Measurements from ENCODE around the gene NNT. TPM values are rescaled to one million over a fixed set of nuclear protein-coding genes. Genes with fewer than 3 reads are reported as not detected.

The NNT gene
- total and polyA plus RNA-seq, 9 of the 15 experiments (the other 6 are each of a cell fraction or from before 2014, with no cell fraction given) = 21.9 to 68.6 (median 42.2) TPM

- no peaks in the 10 kb centered on the region for H3K27me3 ChIP-seq (ENCODE audit: control insufficient read depth in 2 of 2, insufficient read depth in 2 of 2, low read length in 2 of 2)
- DNase-seq (ENCODE audit: extremely low read depth in 1 of 4, low spot score in 3 of 4) = no peak
- in situ Hi-C loops (cut with MboI) = no loop called here
- no peak overlapping the region for H3K4me2 ChIP-seq (ENCODE audit: insufficient read depth, low read length)
- 85% methylated on average over 3 of the region's 3 CpGs for WGBS (ENCODE audit: insufficient coverage, low coverage, missing lambda C conversion rate)
- no peaks in the 10 kb centered on the region for H4K20me1 ChIP-seq (replicated peaks; ENCODE audit: control insufficient read depth, insufficient read depth, low read length)
- TF ChIP-seq E2F1 (CRISPR knock-in tag; IDR thresholded peaks at IDR 0.05) (no peak), ZNF699 (CRISPR knock-in tag; IDR thresholded peaks at IDR 0.05; ENCODE audit: insufficient replicate concordance) (no peak), EZH2 (IDR thresholded peaks at IDR 0.05; ENCODE audit: borderline replicate concordance, low read depth, low read length) (no peak), RBM14 (IDR thresholded peaks at IDR 0.05; ENCODE audit: borderline replicate concordance, insufficient read depth, low read depth, low read length) (no peak), FOXK1 (CRISPR knock-in tag; IDR thresholded peaks at IDR 0.05; ENCODE audit: borderline replicate concordance) (no peak)
- no peaks in the 10 kb centered on the region for H3K4me1 ChIP-seq (replicated peaks in 1 of 2; ENCODE audit: control insufficient read depth in 2 of 2, insufficient read depth in 2 of 2, low read length in 2 of 2)
- ATAC-seq = no peak
- H3K9me1 ChIP-seq (ENCODE audit: control insufficient read depth, insufficient read depth, low read length) = no peaks in the 10 kb centered on the region
- FAIRE-seq = no peak
- intact Hi-C loops (cut with micrococcal nuclease) = no loop called here
- CTCF ChIA-PET (ENCODE audit: low intra/inter-chr PET ratio) = no interaction called here
- no peaks in the 10 kb centered on the region for H3K9me3 ChIP-seq (replicated peaks; ENCODE audit: control insufficient read depth, insufficient read depth, low read depth, low read length)
- H3K36me3 ChIP-seq (ENCODE audit: control insufficient read depth, insufficient read depth, low read length) = peaks cover 8% of the 10 kb centered on the region; the same call in 1 of the 3 replicates
- H2AFZ ChIP-seq (ENCODE audit: low read depth, low read length) = no peak overlapping the region
- no TSS peak for BruUV-seq (replicated peaks)
- H3K79me2 ChIP-seq (ENCODE audit: control insufficient read depth, insufficient read depth, low read length) = no peaks in the 10 kb centered on the region
- H3K9ac ChIP-seq (ENCODE audit: insufficient read depth in 1 of 2, low read depth in 2 of 2, low read length in 2 of 2) = no peak overlapping the region
- H3K27ac ChIP-seq (ENCODE audit: extremely low read depth, low read depth, low read length) = no peak overlapping the region
- POLR2A ChIA-PET = interaction anchor here (1.2 kb wide), 1 partner anchor 11 kb away, joined by 3 read pairs; no protein-coding TSS in a partner anchor
- H3K4me3 ChIP-seq = no peak overlapping the region
These were observed 72.4 kb downstream of the NNT start for GRCh38 chr5:43675357-43675756.

Data from K562 (cell line).